ENCODE measurements around the gene MYLK.

DNA sequence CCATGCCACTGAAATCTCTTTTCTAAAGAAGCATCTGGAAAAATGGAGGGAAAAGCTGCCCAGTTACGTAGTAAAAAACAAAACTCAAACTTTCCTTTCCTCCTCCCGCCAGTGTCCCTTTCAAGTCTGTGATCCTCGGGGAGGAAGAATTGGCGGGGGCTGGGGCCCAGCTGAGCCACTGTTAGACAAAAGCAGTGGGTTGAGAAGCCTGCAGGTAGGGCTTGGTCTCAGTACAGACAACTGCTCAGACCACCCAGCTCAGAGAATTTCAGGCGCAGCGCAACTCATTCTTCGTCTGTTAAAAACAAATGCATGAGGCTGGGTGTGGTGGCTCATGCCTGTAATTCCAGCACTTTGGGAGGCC is 117.1 kb downstream of the MYLK start:
- TF ChIP-seq, protein P1, sequence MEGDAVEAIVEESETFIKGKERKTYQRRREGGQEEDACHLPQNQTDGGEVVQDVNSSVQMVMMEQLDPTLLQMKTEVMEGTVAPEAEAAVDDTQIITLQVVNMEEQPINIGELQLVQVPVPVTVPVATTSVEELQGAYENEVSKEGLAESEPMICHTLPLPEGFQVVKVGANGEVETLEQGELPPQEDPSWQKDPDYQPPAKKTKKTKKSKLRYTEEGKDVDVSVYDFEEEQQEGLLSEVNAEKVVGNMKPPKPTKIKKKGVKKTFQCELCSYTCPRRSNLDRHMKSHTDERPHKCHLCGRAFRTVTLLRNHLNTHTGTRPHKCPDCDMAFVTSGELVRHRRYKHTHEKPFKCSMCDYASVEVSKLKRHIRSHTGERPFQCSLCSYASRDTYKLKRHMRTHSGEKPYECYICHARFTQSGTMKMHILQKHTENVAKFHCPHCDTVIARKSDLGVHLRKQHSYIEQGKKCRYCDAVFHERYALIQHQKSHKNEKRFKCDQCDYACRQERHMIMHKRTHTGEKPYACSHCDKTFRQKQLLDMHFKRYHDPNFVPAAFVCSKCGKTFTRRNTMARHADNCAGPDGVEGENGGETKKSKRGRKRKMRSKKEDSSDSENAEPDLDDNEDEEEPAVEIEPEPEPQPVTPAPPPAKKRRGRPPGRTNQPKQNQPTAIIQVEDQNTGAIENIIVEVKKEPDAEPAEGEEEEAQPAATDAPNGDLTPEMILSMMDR (IDR thresholded peaks at IDR 0.05): no peak
- TF ChIP-seq POLR2A (IDR thresholded peaks at IDR 0.05): no peak

All from tibial nerve (tissue), 3 donors.